ENCODE results near the gene PRKCE.
"Not testable (repeated sequence)": the region's sequence is repeated elsewhere in the genome, so short reads cannot be mapped to it uniquely, and the experiment has no call there.

PRKCE gene

DNA sequence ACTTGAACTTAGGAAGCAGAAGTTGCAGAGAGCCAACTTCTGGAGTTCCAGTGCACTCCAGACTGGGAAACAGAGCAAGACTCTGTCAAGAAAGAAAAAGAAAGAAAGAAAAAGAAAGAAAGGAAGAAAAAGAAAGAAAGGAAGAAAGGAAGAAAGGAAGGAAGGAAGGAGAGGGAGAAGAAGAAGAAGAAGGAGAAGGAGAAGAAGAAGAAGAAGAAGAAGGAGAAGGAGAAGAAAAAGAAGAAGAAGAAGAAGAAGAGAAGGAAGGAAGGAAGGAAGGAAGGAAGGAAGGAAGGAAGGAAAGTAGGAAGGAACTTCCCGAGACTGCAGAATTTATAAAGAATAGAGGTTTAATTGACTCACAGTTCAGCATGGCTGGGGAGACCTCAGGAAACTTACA is 65.0 kb downstream of the PRKCE start:
- H3K27me3 ChIP-seq (ENCODE audit: low read depth, low read length); H3K4me3 ChIP-seq (ENCODE audit: low read depth in 1 of 2, low read length in 2 of 2); H3K9me3 ChIP-seq (ENCODE audit: control insufficient read depth in 1 of 2, low read length in 2 of 2); H3K27ac ChIP-seq (ENCODE audit: low read length); H3K36me3 ChIP-seq (ENCODE audit: control insufficient read depth in 1 of 2, insufficient read depth in 2 of 2, low read length in 2 of 2): not testable (repeated sequence)
- peaks cover 0 to 12% of the 10 kb centered on the region in 2 donors for H3K4me1 ChIP-seq (ENCODE audit: control insufficient read depth in 1 of 2, insufficient read depth in 2 of 2, low read length in 2 of 2)

DNA sequence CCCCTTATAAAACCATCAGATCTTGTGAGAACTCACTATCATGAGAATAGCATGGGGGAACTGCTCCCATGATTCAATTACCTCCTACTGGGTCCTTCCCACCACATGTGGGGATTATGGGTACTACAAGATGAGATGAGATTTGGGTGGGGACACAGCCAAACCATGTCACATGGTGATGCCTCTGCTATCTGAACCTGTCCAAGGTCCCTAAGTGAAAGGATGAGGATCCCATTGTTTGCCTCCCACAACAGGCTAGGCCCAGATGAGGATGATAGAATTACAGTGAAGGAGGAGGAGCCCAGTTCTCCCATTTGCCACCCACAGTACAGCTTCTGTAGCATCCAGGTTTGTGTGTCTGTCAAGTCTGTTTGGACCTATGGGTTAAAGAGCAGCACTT is 65.4 kb downstream of the PRKCE start:
- Histone ChIP-seq H3K4me3 (ENCODE audit: low read depth in 1 of 2, low read length in 2 of 2) (no peak overlapping the region), H3K4me1 (ENCODE audit: control insufficient read depth in 1 of 2, insufficient read depth in 2 of 2, low read length in 2 of 2) (peaks cover 0 to 12% of the 10 kb centered on the region in 2 donors), H3K27me3 (ENCODE audit: low read depth, low read length) (no peaks in the 10 kb centered on the region), H3K9me3 (ENCODE audit: control insufficient read depth in 1 of 2, low read length in 2 of 2) (no peaks in the 10 kb centered on the region), H3K27ac (ENCODE audit: low read length) (no peak overlapping the region), H3K36me3 (ENCODE audit: control insufficient read depth in 1 of 2, insufficient read depth in 2 of 2, low read length in 2 of 2) (no peaks in the 10 kb centered on the region)

DNA sequence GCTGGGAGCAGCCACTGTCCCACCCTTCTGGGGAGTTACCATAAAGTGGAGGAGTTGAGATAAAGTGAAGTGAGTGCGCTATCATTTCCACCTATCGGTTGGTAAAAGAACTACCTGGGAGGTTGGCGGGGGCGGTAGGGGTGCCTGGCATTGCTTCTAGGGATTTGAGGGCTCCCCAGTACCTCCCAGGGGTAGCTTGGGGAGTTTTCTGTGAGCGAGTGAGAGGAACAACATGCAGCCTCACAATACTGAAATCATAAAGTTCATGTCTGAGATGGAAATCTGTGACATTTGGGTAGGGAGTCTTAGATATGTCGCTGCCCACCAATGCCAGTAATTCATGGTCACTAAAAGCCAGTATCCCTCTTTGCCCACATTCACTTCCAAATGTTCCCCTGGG is 68.7 kb downstream of the PRKCE start:
- Histone ChIP-seq H3K27ac (ENCODE audit: low read length) (no peak overlapping the region), H3K4me1 (ENCODE audit: control insufficient read depth in 1 of 2, insufficient read depth in 2 of 2, low read length in 2 of 2) (peaks cover 4 to 13% of the 10 kb centered on the region in 2 donors), H3K4me3 (ENCODE audit: low read depth in 1 of 2, low read length in 2 of 2) (no peak overlapping the region)

DNA sequence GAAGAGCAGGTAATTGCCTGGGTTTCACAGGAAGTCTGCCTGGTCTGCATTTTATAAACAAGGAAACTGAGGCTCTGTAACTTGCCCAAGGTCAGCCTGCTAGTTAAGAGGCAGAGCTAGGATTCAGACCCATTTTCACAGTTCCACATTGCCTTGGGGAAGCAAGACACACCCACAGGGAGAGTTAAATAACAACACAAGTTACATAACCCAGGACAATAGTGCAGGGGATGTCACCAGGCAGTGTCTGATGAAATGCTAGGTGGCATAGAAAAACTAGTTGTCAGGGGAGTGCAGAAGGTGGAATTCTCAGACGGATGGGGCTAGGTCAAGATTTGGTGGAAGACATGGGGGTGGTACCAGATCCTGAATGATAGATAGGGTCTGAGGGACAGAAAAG is 69.7 kb downstream of the PRKCE start:
- H3K27ac ChIP-seq (ENCODE audit: low read length) = no peak overlapping the region
- peaks cover 4 to 13% of the 10 kb centered on the region in 2 donors for H3K4me1 ChIP-seq (ENCODE audit: control insufficient read depth in 1 of 2, insufficient read depth in 2 of 2, low read length in 2 of 2)
- no peaks in the 10 kb centered on the region for H3K27me3 ChIP-seq (ENCODE audit: low read depth, low read length)
- no peaks in the 10 kb centered on the region for H3K9me3 ChIP-seq (ENCODE audit: control insufficient read depth in 1 of 2, low read length in 2 of 2)
- H3K4me3 ChIP-seq (ENCODE audit: low read depth in 1 of 2, low read length in 2 of 2) = no peak overlapping the region
- no peaks in the 10 kb centered on the region for H3K36me3 ChIP-seq (ENCODE audit: control insufficient read depth in 1 of 2, insufficient read depth in 2 of 2, low read length in 2 of 2)

More for the DNA sequence above, 68.7 kb downstream of the PRKCE start:
- Histone ChIP-seq H3K9me3 (ENCODE audit: control insufficient read depth in 1 of 2, low read length in 2 of 2) (no peaks in the 10 kb centered on the region), H3K27me3 (ENCODE audit: low read depth, low read length) (no peaks in the 10 kb centered on the region), H3K36me3 (ENCODE audit: control insufficient read depth in 1 of 2, insufficient read depth in 2 of 2, low read length in 2 of 2) (no peaks in the 10 kb centered on the region)

DNA sequence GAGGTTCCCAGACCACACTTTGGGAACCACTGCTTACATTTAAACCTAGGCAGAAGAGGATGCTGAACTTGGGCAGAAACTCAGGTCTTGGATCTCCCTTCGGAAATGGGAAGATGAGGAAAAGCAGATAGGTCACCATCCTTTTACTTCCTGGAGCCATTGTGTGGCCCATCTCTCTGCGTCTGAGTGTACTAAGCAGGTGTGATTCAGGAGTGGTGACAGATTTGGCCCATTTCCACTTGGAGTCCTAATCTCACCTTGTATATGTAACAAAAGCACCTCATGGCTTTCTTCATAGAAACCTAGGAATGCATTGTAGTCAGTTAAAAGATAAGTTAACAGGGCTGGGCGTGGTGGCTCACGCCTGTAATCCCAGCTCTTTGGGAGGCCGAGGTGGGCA is 71.0 kb downstream of the PRKCE start:
- H3K4me1 ChIP-seq (ENCODE audit: control insufficient read depth in 1 of 2, insufficient read depth in 2 of 2, low read length in 2 of 2) = peaks cover 4 to 13% of the 10 kb centered on the region in 2 donors
- H3K4me3 ChIP-seq (ENCODE audit: low read depth in 1 of 2, low read length in 2 of 2) = no peak overlapping the region
- H3K27me3 ChIP-seq (ENCODE audit: low read depth, low read length) = no peaks in the 10 kb centered on the region
- no peaks in the 10 kb centered on the region for H3K36me3 ChIP-seq (ENCODE audit: control insufficient read depth in 1 of 2, insufficient read depth in 2 of 2, low read length in 2 of 2)
- no peak overlapping the region for H3K27ac ChIP-seq (ENCODE audit: low read length)
- H3K9me3 ChIP-seq (ENCODE audit: control insufficient read depth in 1 of 2, low read length in 2 of 2) = no peaks in the 10 kb centered on the region

DNA sequence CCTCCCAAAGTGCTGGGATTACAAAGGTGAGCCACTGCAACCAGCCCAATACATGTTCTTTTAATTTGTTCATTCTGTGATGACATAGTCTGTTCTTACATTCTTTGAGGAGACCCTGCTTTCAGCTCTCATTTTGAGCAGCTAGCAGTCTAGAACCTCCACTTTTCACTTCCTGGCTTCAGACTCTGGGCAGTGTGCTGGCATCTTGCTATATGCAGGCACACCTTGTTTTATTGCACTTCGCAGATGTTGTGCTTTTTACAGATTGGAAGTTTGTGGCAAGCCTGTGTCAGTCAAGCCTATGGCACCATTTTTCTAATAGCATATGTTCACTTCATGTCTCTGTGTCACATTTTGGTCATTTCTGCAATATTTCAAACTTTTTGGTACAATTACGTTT is 72.4 kb downstream of the PRKCE start:
- no peaks in the 10 kb centered on the region for H3K27me3 ChIP-seq (ENCODE audit: low read depth, low read length)
- H3K27ac ChIP-seq (ENCODE audit: low read length) = no peak overlapping the region
- H3K36me3 ChIP-seq (ENCODE audit: control insufficient read depth in 1 of 2, insufficient read depth in 2 of 2, low read length in 2 of 2) = no peaks in the 10 kb centered on the region
- no peak overlapping the region for H3K4me3 ChIP-seq (ENCODE audit: low read depth in 1 of 2, low read length in 2 of 2)
- H3K9me3 ChIP-seq (ENCODE audit: control insufficient read depth in 1 of 2, low read length in 2 of 2) = no peaks in the 10 kb centered on the region
- peaks cover 4 to 13% of the 10 kb centered on the region in 2 donors for H3K4me1 ChIP-seq (ENCODE audit: control insufficient read depth in 1 of 2, insufficient read depth in 2 of 2, low read length in 2 of 2)

DNA sequence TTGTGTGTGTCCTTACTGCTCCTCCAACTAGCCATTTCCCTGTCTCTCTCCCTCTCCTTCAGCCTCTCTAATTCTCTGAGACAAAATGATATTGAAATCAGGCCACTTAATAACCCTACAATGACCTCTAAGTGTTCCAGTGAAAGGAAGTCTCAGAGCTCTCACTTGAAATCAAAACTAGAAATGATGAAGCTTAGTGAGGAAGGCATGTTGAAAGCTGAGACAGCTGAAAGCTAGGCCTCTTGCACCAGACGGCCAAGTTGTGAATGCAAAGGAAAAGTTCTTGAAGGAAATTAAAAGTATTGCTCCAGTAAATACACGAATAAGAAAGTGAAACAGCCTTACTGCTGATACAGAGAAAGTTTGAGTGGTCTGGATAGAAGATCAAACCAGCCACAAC is 72.9 kb downstream of the PRKCE start:
- Histone ChIP-seq H3K27ac (ENCODE audit: low read length) (no peak overlapping the region), H3K36me3 (ENCODE audit: control insufficient read depth in 1 of 2, insufficient read depth in 2 of 2, low read length in 2 of 2) (no peaks in the 10 kb centered on the region), H3K4me3 (ENCODE audit: low read depth in 1 of 2, low read length in 2 of 2) (no peak overlapping the region), H3K4me1 (ENCODE audit: control insufficient read depth in 1 of 2, insufficient read depth in 2 of 2, low read length in 2 of 2) (peaks cover 4 to 13% of the 10 kb centered on the region in 2 donors), H3K27me3 (ENCODE audit: low read depth, low read length) (no peaks in the 10 kb centered on the region), H3K9me3 (ENCODE audit: control insufficient read depth in 1 of 2, low read length in 2 of 2) (no peaks in the 10 kb centered on the region)

DNA sequence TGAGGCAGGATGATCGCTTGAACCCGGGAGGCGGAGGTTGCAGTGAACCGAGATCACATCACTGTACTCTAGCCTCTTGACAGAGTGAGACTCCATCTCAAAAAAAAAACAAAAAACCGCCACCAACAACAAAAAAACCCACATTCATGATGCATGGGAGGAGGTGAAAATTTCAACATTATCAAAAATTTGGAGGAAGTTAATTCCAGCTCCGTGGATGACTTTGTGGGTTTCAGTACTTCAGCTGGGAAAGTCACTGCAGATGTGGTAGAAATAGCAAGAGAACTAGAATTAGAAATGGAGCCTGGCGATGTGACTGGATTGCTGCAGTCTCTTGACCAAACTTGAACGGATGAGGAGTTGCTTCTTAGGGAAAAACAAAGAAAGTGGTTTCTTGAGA is 74.3 kb downstream of the PRKCE start:
- peaks cover 4 to 8% of the 10 kb centered on the region in 2 donors for H3K4me1 ChIP-seq (ENCODE audit: control insufficient read depth in 1 of 2, insufficient read depth in 2 of 2, low read length in 2 of 2)
- no peaks in the 10 kb centered on the region for H3K9me3 ChIP-seq (ENCODE audit: control insufficient read depth in 1 of 2, low read length in 2 of 2)
- H3K4me3 ChIP-seq (ENCODE audit: low read depth in 1 of 2, low read length in 2 of 2) = no peak overlapping the region
- H3K36me3 ChIP-seq (ENCODE audit: control insufficient read depth in 1 of 2, insufficient read depth in 2 of 2, low read length in 2 of 2) = no peaks in the 10 kb centered on the region
- H3K27me3 ChIP-seq (ENCODE audit: low read depth, low read length) = no peaks in the 10 kb centered on the region
- H3K27ac ChIP-seq (ENCODE audit: low read length) = no peak overlapping the region

DNA sequence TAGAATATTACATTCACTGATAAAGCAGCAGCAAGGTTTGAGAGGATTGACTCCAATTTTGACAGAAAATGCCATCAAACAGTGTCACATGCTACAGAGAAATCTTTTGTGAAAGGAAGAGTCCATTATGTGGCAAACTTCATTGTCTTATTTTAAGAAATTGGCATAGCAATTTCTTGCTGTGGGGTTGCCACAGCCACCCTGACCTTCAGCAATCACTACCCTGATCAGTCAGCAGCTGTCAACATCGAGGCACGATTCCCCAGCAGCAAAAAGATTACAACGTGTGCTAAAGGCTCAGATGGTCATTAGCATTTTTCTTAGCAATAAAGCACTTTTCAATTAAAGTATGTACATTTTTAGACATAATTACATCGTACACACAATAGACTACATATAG is 74.7 kb downstream of the PRKCE start:
- H3K4me1 ChIP-seq (ENCODE audit: control insufficient read depth in 1 of 2, insufficient read depth in 2 of 2, low read length in 2 of 2) = peaks cover 4 to 8% of the 10 kb centered on the region in 2 donors
- H3K27me3 ChIP-seq (ENCODE audit: low read depth, low read length) = no peaks in the 10 kb centered on the region
- no peaks in the 10 kb centered on the region for H3K9me3 ChIP-seq (ENCODE audit: control insufficient read depth in 1 of 2, low read length in 2 of 2)
- H3K36me3 ChIP-seq (ENCODE audit: control insufficient read depth in 1 of 2, insufficient read depth in 2 of 2, low read length in 2 of 2) = no peaks in the 10 kb centered on the region
- H3K4me3 ChIP-seq (ENCODE audit: low read depth in 1 of 2, low read length in 2 of 2) = no peak overlapping the region
- no peak overlapping the region for H3K27ac ChIP-seq (ENCODE audit: low read length)

DNA sequence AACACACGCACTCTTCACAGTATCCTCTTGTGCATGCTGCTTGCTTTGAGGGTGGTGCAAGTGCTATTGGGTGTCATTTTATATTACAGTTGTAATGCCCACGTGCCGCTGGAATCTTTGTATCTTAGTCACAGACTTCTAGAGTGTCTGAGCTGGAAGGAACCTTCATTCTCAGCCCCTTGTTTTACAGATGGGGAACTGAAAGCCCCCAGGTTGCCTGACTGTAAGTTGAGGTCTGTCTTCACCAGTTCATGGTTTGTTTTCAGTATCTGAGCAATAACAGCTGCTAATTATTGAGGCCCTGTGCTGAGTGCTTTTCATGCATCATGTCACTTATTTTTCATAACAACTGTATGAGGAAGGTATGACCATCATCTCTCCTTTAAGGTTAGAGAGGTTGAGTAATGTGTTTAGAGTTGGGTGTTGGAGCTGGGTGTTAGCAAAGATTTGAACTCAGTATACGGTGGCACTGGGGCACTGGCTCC is 77.0 kb downstream of the PRKCE start:
- Histone ChIP-seq H3K4me3 (ENCODE audit: low read depth in 1 of 2, low read length in 2 of 2) (no peak overlapping the region), H3K27ac (ENCODE audit: low read length) (no peak overlapping the region), H3K9me3 (ENCODE audit: control insufficient read depth in 1 of 2, low read length in 2 of 2) (no peaks in the 10 kb centered on the region), H3K4me1 (ENCODE audit: control insufficient read depth in 1 of 2, insufficient read depth in 2 of 2, low read length in 2 of 2) (peaks cover 0 to 4% of the 10 kb centered on the region in 2 donors), H3K36me3 (ENCODE audit: control insufficient read depth in 1 of 2, insufficient read depth in 2 of 2, low read length in 2 of 2) (no peaks in the 10 kb centered on the region), H3K27me3 (ENCODE audit: low read depth, low read length) (no peaks in the 10 kb centered on the region)

DNA sequence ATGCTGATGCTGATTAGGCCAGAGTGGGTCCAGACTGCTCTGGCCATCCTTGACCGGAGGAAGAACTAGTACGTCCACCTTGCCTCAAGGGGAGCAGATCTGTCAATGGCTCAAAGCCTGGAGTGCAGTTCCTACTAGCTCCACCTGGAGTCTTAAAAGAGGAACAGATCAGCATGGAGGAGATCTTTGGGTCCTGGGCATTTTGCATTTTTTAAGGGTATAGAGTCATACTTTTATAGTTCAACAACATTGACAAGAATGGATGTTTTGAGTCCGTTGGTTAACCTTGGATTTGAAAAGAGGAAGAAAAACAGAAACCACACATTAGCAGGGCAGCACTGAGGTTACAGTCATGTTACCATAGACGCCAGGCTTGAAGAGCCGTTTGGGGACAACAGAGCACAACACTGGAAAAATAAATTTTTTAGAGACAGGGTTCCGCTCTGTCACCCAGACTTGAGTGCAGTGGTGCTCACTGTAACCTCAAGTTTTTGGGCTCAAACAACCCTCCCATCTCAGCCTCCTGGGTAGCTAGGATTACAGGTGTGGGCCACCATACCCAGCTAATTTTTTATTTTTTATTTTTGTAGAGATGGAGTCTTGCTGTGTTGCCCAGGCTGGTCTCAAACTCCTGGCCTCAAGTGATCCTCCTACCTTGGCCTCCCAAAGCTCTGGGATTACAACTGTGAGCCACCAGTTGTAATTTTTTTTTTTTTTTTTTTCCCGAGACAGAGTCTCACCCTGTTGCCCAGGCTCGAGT is 78.5 kb downstream of the PRKCE start:
- Histone ChIP-seq H3K4me1 (ENCODE audit: control insufficient read depth in 1 of 2, insufficient read depth in 2 of 2, low read length in 2 of 2) (peaks cover 0 to 5% of the 10 kb centered on the region in 2 donors), H3K4me3 (ENCODE audit: low read depth in 1 of 2, low read length in 2 of 2) (no peak overlapping the region), H3K9me3 (ENCODE audit: control insufficient read depth in 1 of 2, low read length in 2 of 2) (no peaks in the 10 kb centered on the region), H3K27me3 (ENCODE audit: low read depth, low read length) (no peaks in the 10 kb centered on the region), H3K36me3 (ENCODE audit: control insufficient read depth in 1 of 2, insufficient read depth in 2 of 2, low read length in 2 of 2) (no peaks in the 10 kb centered on the region), H3K27ac (ENCODE audit: low read length) (no peak overlapping the region)

DNA sequence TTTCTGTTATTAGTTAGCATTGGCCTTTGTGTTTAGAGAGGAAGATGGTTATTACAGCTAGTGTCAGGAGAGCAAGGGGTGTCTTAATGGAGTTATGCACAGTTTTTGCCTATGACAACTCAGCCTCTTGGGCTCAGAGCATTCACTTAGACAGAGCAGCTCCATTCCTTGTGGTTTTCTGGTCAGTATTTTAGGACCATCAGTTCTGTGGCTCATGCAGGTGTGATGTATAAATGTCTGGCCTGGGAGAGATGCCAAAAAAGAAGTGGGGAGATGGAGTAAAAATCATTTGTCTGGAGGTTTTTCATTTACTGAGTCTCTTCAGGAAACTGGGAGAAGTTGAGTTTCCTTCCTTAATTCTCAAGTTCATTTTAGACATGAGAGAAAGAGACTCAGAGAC is 79.7 kb downstream of the PRKCE start:
- Histone ChIP-seq H3K9me3 (ENCODE audit: control insufficient read depth in 1 of 2, low read length in 2 of 2) (no peaks in the 10 kb centered on the region), H3K36me3 (ENCODE audit: control insufficient read depth in 1 of 2, insufficient read depth in 2 of 2, low read length in 2 of 2) (no peaks in the 10 kb centered on the region), H3K4me1 (ENCODE audit: control insufficient read depth in 1 of 2, insufficient read depth in 2 of 2, low read length in 2 of 2) (peaks cover 0 to 6% of the 10 kb centered on the region in 2 donors), H3K27me3 (ENCODE audit: low read depth, low read length) (no peaks in the 10 kb centered on the region), H3K4me3 (ENCODE audit: low read depth in 1 of 2, low read length in 2 of 2) (no peak overlapping the region), H3K27ac (ENCODE audit: low read length) (no peak overlapping the region)
